Transverse colon (tissue), 3 donors: ENCODE measurements around the gene KRTAP4-3.

Experiments used
- CTCF ChIP-seq, 5 experiments: fragments of 200-600 bp in 3 of 5; fragments of 450-650 bp in 2 of 5; sonication (generic) in 3 of 5; IDR thresholded peaks; 1 replicate in 2 of 5; 2 replicates in 3 of 5; pipeline ENCODE4 v1.5.1; 2016 to 2017; ENCODE audit warnings: antibody characterized with exemption in 5 of 5, inconsistent platforms in 3 of 5, mild to moderate bottlenecking in 2 of 5, moderate library complexity in 1 of 5
- POLR2A ChIP-seq: fragments of 450-650 bp; IDR thresholded peaks from one replicate; pipeline ENCODE4 v1.6.1; 2016; ENCODE audit warnings: antibody characterized with exemption, mild to moderate bottlenecking, moderate library complexity

GRCh38 chr17:41151525-41151924 is 16.5 kb downstream of the KRTAP4-3 start:
- TF ChIP-seq CTCF (IDR thresholded peaks at IDR 0.05) (no peak), POLR2A (no peak)
